Stimulated activated effector memory CD8-positive, alpha-beta T cell treated with anti-CD3 and anti-CD28 coated beads, Interleukin-12 subunit alpha, Interleukin-12 subunit beta, amount 100 ng/mL, for 72 hours (primary cell): ENCODE data around the gene PEA15.

Source experiments
- ATAC-seq: fragments of 150-1000 bp; cut with Tn5 transposase; 2 replicates; pipeline ENCODE4 v1.10.0; 2021
- DNase-seq, 2 donors: peaks; one replicate each; pipeline ENCODE4 v3.0.0; 2021 to 2022; ENCODE audit warnings: low spot score in 2 of 2
- H3K27ac Mint-ChIP-seq: one replicate; pipeline ENCODE4 v1.8.0; 2022; ENCODE audit warnings: mild to moderate bottlenecking, mixed read lengths
- H3K36me3 Mint-ChIP-seq: one replicate; pipeline ENCODE4 v1.8.0; 2022; ENCODE audit warnings: mild to moderate bottlenecking, mixed read lengths
- H3K4me1 Mint-ChIP-seq: one replicate; pipeline ENCODE4 v1.8.0; 2022; ENCODE audit warnings: mixed read lengths
- H3K4me3 Mint-ChIP-seq: one replicate; pipeline ENCODE4 v1.8.0; 2022; ENCODE audit warnings: mild to moderate bottlenecking, mixed read lengths
- H3K9me3 Mint-ChIP-seq: one replicate; pipeline ENCODE4 v1.8.0; 2022; ENCODE audit warnings: mixed read lengths

Gene PEA15

GRCh38 chr1:160210561-160210960, 5.4 kb downstream of the PEA15 start:
- Mint-ChIP-seq H3K27ac (peak overlapping the region; percentile 89), H3K4me1 (peaks cover 49% of the 10 kb centered on the region)

GRCh38 chr1:160211046-160211790, 6.0 kb downstream of the PEA15 start:
- no peak for ATAC-seq
- DNase-seq, result no peak
- H3K27ac Mint-ChIP-seq, result peak overlapping the region; percentile 89
- H3K36me3 Mint-ChIP-seq, result peaks cover 92% of the 10 kb centered on the region
- H3K4me3 Mint-ChIP-seq, result no peak overlapping the region
- H3K9me3 Mint-ChIP-seq, result no peaks in the 10 kb centered on the region
- H3K4me1 Mint-ChIP-seq, result peaks cover 46% of the 10 kb centered on the region

More at GRCh38 chr1:160210561-160210960, 5.4 kb downstream of the PEA15 start:
- H3K36me3 Mint-ChIP-seq, result peaks cover 87% of the 10 kb centered on the region
- ATAC-seq (no peak), DNase-seq (no peak)
- H3K4me3 Mint-ChIP-seq, result no peak overlapping the region
- H3K9me3 Mint-ChIP-seq, result no peaks in the 10 kb centered on the region

- DNase-seq (no peak), ATAC-seq (no peak)
- Mint-ChIP-seq H3K27ac (peak overlapping the region; percentile 55), H3K4me1 (peaks cover 13% of the 10 kb centered on the region), H3K9me3 (no peaks in the 10 kb centered on the region), H3K36me3 (peaks cover 83% of the 10 kb centered on the region), H3K4me3 (no peak overlapping the region)
Observed at GRCh38 chr1:160214481-160215140, 9.4 kb downstream of the PEA15 start.

- Mint-ChIP-seq H3K27ac (peak overlapping the region; percentile 11), H3K4me3 (no peak overlapping the region), H3K4me1 (no peaks in the 10 kb centered on the region), H3K9me3 (no peaks in the 10 kb centered on the region), H3K36me3 (peaks cover 66% of the 10 kb centered on the region)
- DNase-seq, result no peak
- ATAC-seq, result no peak
Observed at GRCh38 chr1:160216301-160216700, 11.1 kb downstream of the PEA15 start.

- Mint-ChIP-seq H3K36me3 (peaks cover 53% of the 10 kb centered on the region), H3K4me1 (no peaks in the 10 kb centered on the region), H3K27ac (no peak overlapping the region), H3K4me3 (no peak overlapping the region), H3K9me3 (no peaks in the 10 kb centered on the region)
- no peak for ATAC-seq
- DNase-seq, result no peak
Observed at GRCh38 chr1:160217481-160218051, 12.4 kb downstream of the PEA15 start.

GRCh38 chr1:160219062-160219929, 14.1 kb downstream of the PEA15 start:
- Mint-ChIP-seq H3K9me3 (no peaks in the 10 kb centered on the region), H3K4me3 (no peak overlapping the region), H3K4me1 (no peaks in the 10 kb centered on the region), H3K27ac (peak overlapping the region; percentile 68), H3K36me3 (peaks cover 36% of the 10 kb centered on the region)
- DNase-seq (no peak), ATAC-seq (no peak)

- ATAC-seq, result no peak
- H3K4me1 Mint-ChIP-seq, result no peaks in the 10 kb centered on the region
- peak overlapping the region; percentile 68 for H3K27ac Mint-ChIP-seq
- H3K9me3 Mint-ChIP-seq, result no peaks in the 10 kb centered on the region
- no peak for DNase-seq
- peaks cover 26% of the 10 kb centered on the region for H3K36me3 Mint-ChIP-seq
- H3K4me3 Mint-ChIP-seq, result no peak overlapping the region
Observed at GRCh38 chr1:160220301-160220700, 15.1 kb downstream of the PEA15 start.

GRCh38 chr1:160221089-160221488, 15.9 kb downstream of the PEA15 start:
- ATAC-seq, result no peak
- Mint-ChIP-seq H3K4me1 (no peaks in the 10 kb centered on the region), H3K4me3 (no peak overlapping the region), H3K36me3 (peaks cover 18% of the 10 kb centered on the region), H3K27ac (peak overlapping the region; percentile 68), H3K9me3 (no peaks in the 10 kb centered on the region)
- no peak for DNase-seq

- no peaks in the 10 kb centered on the region for H3K4me1 Mint-ChIP-seq
- no peaks in the 10 kb centered on the region for H3K9me3 Mint-ChIP-seq
- DNase-seq, result no peak
- peaks cover 10% of the 10 kb centered on the region for H3K36me3 Mint-ChIP-seq
- H3K27ac Mint-ChIP-seq, result peak overlapping the region; percentile 55
- no peak overlapping the region for H3K4me3 Mint-ChIP-seq
- ATAC-seq, result no peak
Observed at GRCh38 chr1:160222546-160222945, 17.4 kb downstream of the PEA15 start.

- Mint-ChIP-seq H3K4me3 (no peak overlapping the region), H3K4me1 (no peaks in the 10 kb centered on the region), H3K27ac (peak overlapping the region; percentile 23), H3K36me3 (no peaks in the 10 kb centered on the region), H3K9me3 (no peaks in the 10 kb centered on the region)
- DNase-seq, result no peak
- no peak for ATAC-seq
Observed at GRCh38 chr1:160224606-160225005, 19.4 kb downstream of the PEA15 start.

- no peak for DNase-seq
- Mint-ChIP-seq H3K36me3 (no peaks in the 10 kb centered on the region), H3K27ac (no peak overlapping the region), H3K4me3 (no peak overlapping the region), H3K4me1 (no peaks in the 10 kb centered on the region), H3K9me3 (no peaks in the 10 kb centered on the region)
- ATAC-seq, result no peak
Observed at GRCh38 chr1:160225345-160225744, 20.2 kb downstream of the PEA15 start.

- no peak for DNase-seq
- Mint-ChIP-seq H3K36me3 (no peaks in the 10 kb centered on the region), H3K27ac (no peak overlapping the region), H3K4me3 (no peak overlapping the region), H3K4me1 (no peaks in the 10 kb centered on the region), H3K9me3 (no peaks in the 10 kb centered on the region)
- ATAC-seq, result no peak
Observed at GRCh38 chr1:160226623-160227022, 21.4 kb downstream of the PEA15 start.

- ATAC-seq, result no peak
- no peaks in the 10 kb centered on the region for H3K9me3 Mint-ChIP-seq
- H3K36me3 Mint-ChIP-seq, result no peaks in the 10 kb centered on the region
- no peak overlapping the region for H3K27ac Mint-ChIP-seq
- no peak overlapping the region for H3K4me3 Mint-ChIP-seq
- DNase-seq, result no peak
- no peaks in the 10 kb centered on the region for H3K4me1 Mint-ChIP-seq
Observed at GRCh38 chr1:160227034-160227433, 21.9 kb downstream of the PEA15 start.

GRCh38 chr1:160227561-160227960, 22.4 kb downstream of the PEA15 start:
- Mint-ChIP-seq H3K27ac (no peak overlapping the region), H3K9me3 (no peaks in the 10 kb centered on the region), H3K4me3 (no peak overlapping the region), H3K4me1 (no peaks in the 10 kb centered on the region), H3K36me3 (no peaks in the 10 kb centered on the region)
- ATAC-seq (no peak), DNase-seq (no peak)

GRCh38 chr1:160228431-160228830, 23.2 kb downstream of the PEA15 start:
- peak overlapping the region; percentile 54 for H3K27ac Mint-ChIP-seq
- H3K36me3 Mint-ChIP-seq, result no peaks in the 10 kb centered on the region
- DNase-seq, result no peak
- H3K9me3 Mint-ChIP-seq, result no peaks in the 10 kb centered on the region
- H3K4me3 Mint-ChIP-seq, result no peak overlapping the region
- H3K4me1 Mint-ChIP-seq, result peaks cover 2% of the 10 kb centered on the region
- ATAC-seq, result no peak
